ENCODE measurements around the gene ZNF557.

- TF ChIP-seq POLR2A (IDR thresholded peaks at IDR 0.05) (no peak), CTCF (IDR thresholded peaks at IDR 0.05) (no peak), EP300 (IDR thresholded peaks at IDR 0.05) (no peak), POLR2AphosphoS5 (IDR thresholded peaks at IDR 0.05) (no peak)
Measured at GRCh38 chr19:7125221-7125620, 55.7 kb downstream of the ZNF557 start.

Data from stomach (tissue), 4 donors.